Neural progenitor cell (in vitro differentiated cells): ENCODE data around the gene CSNK1G1. TPM values are rescaled to one million over a fixed set of nuclear protein-coding genes. Genes with fewer than 3 reads are reported as not detected.

Experiments
- DNase-seq: peaks from one replicate; pipeline ENCODE4 v3.0.0-alpha.2; 2016; ENCODE audit warnings: low spot score
- H2AFZ ChIP-seq: fragments of 200-600 bp; sonication (generic); replicated peaks from 2 replicates; pipeline ENCODE4 v1.6.1; 2016; ENCODE audit warnings: antibody characterized with exemption
- H3F3A ChIP-seq: fragments of 200-600 bp; sonication (generic); 2 replicates; pipeline ENCODE4 v1.6.1; 2016; ENCODE audit warnings: antibody characterized with exemption, low read depth
- H3K27ac ChIP-seq: fragments of 200-600 bp; sonication (generic); 2 replicates; pipeline ENCODE4 v1.5.1; 2016; ENCODE audit warnings: mild to moderate bottlenecking
- H3K27me3 ChIP-seq: fragments of 200-600 bp; sonication (generic); 2 replicates; pipeline ENCODE4 v1.6.1; 2016; ENCODE audit warnings: mild to moderate bottlenecking, moderate library complexity
- H3K36me3 ChIP-seq: fragments of 200-600 bp; sonication (generic); 2 replicates; pipeline ENCODE4 v1.5.1; 2016
- H3K4me1 ChIP-seq: fragments of 200-600 bp; sonication (generic); 2 replicates; pipeline ENCODE4 v1.6.1; 2016; ENCODE audit warnings: mixed run types
- H3K4me2 ChIP-seq: fragments of 200-600 bp; sonication (generic); 2 replicates; pipeline ENCODE4 v1.6.1; 2016
- H3K4me3 ChIP-seq: fragments of 200-600 bp; sonication (generic); 2 replicates; pipeline ENCODE4 v1.5.1; 2016
- H3K79me2 ChIP-seq: fragments of 200-600 bp; sonication (generic); 2 replicates; pipeline ENCODE4 v1.6.1; 2016; ENCODE audit warnings: low read depth
- H3K9ac ChIP-seq: fragments of 200-600 bp; sonication (generic); 2 replicates; pipeline ENCODE4 v1.6.1; 2016
- H3K9me3 ChIP-seq: fragments of 200-600 bp; sonication (generic); 2 replicates; pipeline ENCODE4 v1.5.1; 2016; ENCODE audit warnings: low read depth
- H4K20me1 ChIP-seq: fragments of 200-600 bp; sonication (generic); 2 replicates; pipeline ENCODE4 v1.6.1; 2016; ENCODE audit warnings: low read depth
- H3K27ac Mint-ChIP-seq: 3 replicates; pipeline ENCODE4 v1.8.0; 2021; ENCODE audit warnings: mixed read lengths
- H3K27me3 Mint-ChIP-seq: 2 replicates; pipeline ENCODE4 v1.8.0; 2022; ENCODE audit warnings: low read depth, mild to moderate bottlenecking, inconsistent platforms, moderate library complexity, mixed read lengths; ENCODE audit not compliant: insufficient read depth
- H3K36me3 Mint-ChIP-seq: 3 replicates; pipeline ENCODE4 v1.8.0; 2021; ENCODE audit warnings: mixed read lengths
- H3K4me1 Mint-ChIP-seq: 3 replicates; pipeline ENCODE4 v1.8.0; 2021; ENCODE audit warnings: mixed read lengths
- H3K4me3 Mint-ChIP-seq: 3 replicates; pipeline ENCODE4 v1.8.0; 2021; ENCODE audit warnings: mild to moderate bottlenecking, moderate library complexity, mixed read lengths
- H3K9me3 Mint-ChIP-seq: 3 replicates; pipeline ENCODE4 v1.8.0; 2020; ENCODE audit warnings: mixed read lengths
- EZH2 ChIP-seq: fragments of 200-600 bp; sonication (generic); IDR thresholded peaks from 2 replicates; pipeline ENCODE4 v1.6.1; 2017; ENCODE audit warnings: antibody characterized with exemption, mild to moderate bottlenecking, moderate library complexity
- EZH2phosphoT487 ChIP-seq: fragments of 200-600 bp; sonication (generic); IDR thresholded peaks from 2 replicates; pipeline ENCODE4 v1.6.1; 2017; ENCODE audit warnings: antibody characterized with exemption
- small RNA-seq: library from RNA; depleted of rRNA; stranded (forward); fragments of <200 nt; gene quantifications from one replicate; pipeline ENCODE3, GENCODE V24; 2015
- total RNA-seq: library from RNA; depleted of rRNA; stranded (reverse); fragments of >200 nt; gene quantifications from 2 replicates; pipeline ENCODE4 v1.2.3, GENCODE V29; 2015; ENCODE audit warnings: low replicate concordance
- TF ChIP-seq, protein P1 (sequence below): fragments of 200-600 bp; sonication (generic); IDR thresholded peaks from 2 replicates; pipeline ENCODE4 v1.5.1; 2017; ENCODE audit warnings: antibody characterized with exemption, mild to moderate bottlenecking

CSNK1G1 gene
- total RNA-seq, 1 donor from 2014 or later = 23.0 TPM

DNA sequence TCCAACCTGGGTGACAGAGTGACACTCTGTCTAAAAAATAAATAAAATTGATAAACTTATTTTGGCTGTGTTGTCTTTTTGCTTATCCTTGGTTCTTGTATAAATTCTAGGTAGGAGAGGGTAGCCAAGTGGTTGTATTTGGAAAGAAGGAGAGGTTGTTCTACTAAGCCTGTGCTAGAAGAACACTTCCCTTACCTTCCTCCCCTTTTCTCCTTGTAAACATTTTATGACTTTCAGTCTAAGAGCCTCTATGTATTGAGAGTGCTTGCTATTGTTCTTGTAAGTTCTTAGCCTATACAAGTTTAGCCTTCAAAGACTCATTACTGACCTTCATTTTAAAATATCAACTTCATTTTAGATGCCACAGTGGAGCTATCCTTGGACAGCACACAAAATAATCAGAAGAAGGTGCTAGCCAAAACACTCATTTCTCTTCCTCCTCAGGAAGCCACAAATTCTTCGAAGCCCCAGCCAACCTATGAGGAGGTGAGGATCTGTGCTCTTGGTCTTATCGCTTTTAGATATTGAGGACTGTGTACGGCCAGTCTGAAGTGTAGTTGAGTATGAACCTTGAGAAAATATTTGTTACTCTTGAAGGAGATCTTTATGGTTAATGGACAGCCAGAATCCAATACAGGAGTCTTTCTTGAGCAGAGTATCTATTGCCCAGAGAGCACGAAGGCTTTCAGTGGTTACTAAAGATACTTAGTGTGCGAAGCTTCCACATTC is 238.1 kb downstream of the CSNK1G1 start:
- H3K36me3 Mint-ChIP-seq = peaks cover 14% of the 10 kb centered on the region
- H3K36me3 ChIP-seq = no peaks in the 10 kb centered on the region

More for the DNA sequence above, 238.1 kb downstream of the CSNK1G1 start:
- no peak overlapping the region for H3K9ac ChIP-seq
- H3F3A ChIP-seq = no peaks in the 10 kb centered on the region
- no peak overlapping the region for H3K4me2 ChIP-seq
- H4K20me1 ChIP-seq = no peaks in the 10 kb centered on the region
- H2AFZ ChIP-seq = no peak overlapping the region
- no peak for DNase-seq
- H3K4me3 Mint-ChIP-seq = no peak overlapping the region
- peaks cover 2% of the 10 kb centered on the region for H3K27me3 Mint-ChIP-seq
- H3K79me2 ChIP-seq = no peaks in the 10 kb centered on the region
- no peaks in the 10 kb centered on the region for H3K9me3 Mint-ChIP-seq
- no peak overlapping the region for H3K4me3 ChIP-seq
- H3K27ac ChIP-seq = no peak overlapping the region
- no peak for TF ChIP-seq EZH2phosphoT487
- TF ChIP-seq EZH2 = no peak
- TF ChIP-seq, protein P1, sequence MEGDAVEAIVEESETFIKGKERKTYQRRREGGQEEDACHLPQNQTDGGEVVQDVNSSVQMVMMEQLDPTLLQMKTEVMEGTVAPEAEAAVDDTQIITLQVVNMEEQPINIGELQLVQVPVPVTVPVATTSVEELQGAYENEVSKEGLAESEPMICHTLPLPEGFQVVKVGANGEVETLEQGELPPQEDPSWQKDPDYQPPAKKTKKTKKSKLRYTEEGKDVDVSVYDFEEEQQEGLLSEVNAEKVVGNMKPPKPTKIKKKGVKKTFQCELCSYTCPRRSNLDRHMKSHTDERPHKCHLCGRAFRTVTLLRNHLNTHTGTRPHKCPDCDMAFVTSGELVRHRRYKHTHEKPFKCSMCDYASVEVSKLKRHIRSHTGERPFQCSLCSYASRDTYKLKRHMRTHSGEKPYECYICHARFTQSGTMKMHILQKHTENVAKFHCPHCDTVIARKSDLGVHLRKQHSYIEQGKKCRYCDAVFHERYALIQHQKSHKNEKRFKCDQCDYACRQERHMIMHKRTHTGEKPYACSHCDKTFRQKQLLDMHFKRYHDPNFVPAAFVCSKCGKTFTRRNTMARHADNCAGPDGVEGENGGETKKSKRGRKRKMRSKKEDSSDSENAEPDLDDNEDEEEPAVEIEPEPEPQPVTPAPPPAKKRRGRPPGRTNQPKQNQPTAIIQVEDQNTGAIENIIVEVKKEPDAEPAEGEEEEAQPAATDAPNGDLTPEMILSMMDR = no peak
- H3K27me3 ChIP-seq = no peaks in the 10 kb centered on the region
- no peaks in the 10 kb centered on the region for H3K9me3 ChIP-seq
- H3K4me1 Mint-ChIP-seq = no peaks in the 10 kb centered on the region
- no peak overlapping the region for H3K27ac Mint-ChIP-seq
- no peaks in the 10 kb centered on the region for H3K4me1 ChIP-seq

Small RNA genes lying within 50 kb of the gene (small RNA-seq; reads per million reads assigned to genes)
- not detected for gene RF00554

Other genes with a start within 250 kb of the CSNK1G1 start
- gene SNX22, start 204.4 kb downstream of the CSNK1G1 start, total RNA-seq = 4.0 and 6.4 TPM in 2 replicates
- 109 and 137 TPM in 2 replicates for gene PPIB, start 193.2 kb downstream of the CSNK1G1 start, total RNA-seq
- gene PCLAF, start 25.3 kb upstream of the CSNK1G1 start, total RNA-seq = 119 and 220 TPM in 2 replicates
- gene TRIP4, start 31.7 kb upstream of the CSNK1G1 start, total RNA-seq = 10.9 and 17.3 TPM in 2 replicates
- 21.5 and 31.1 TPM in 2 replicates for gene ZNF609, start 104.4 kb upstream of the CSNK1G1 start, total RNA-seq